ENCODE measurements around the gene TBC1D10A. TPM values are rescaled to one million over a fixed set of nuclear protein-coding genes. Genes with fewer than 3 reads are reported as not detected.

TBC1D10A gene
- total RNA-seq, 2 experiments from 2014 or later = 20.5 to 21.1 TPM

GRCh38 chr22:30320021-30320556 is 6.7 kb downstream of the TBC1D10A start:
- H3K27me3 Mint-ChIP-seq = no peaks in the 10 kb centered on the region
- peak overlapping the region; percentile 76 for H3K27ac Mint-ChIP-seq
- H3K36me3 Mint-ChIP-seq (ENCODE audit: low read depth) = peaks cover 18% of the 10 kb centered on the region
- H3K4me3 Mint-ChIP-seq = no peak overlapping the region
- no peak for TF ChIP-seq CTCF (IDR thresholded peaks at IDR 0.05)
- DNase-seq = no peak
- H3K9me3 Mint-ChIP-seq = no peaks in the 10 kb centered on the region
- intact Hi-C loops (cut with micrococcal nuclease) = no loop called here
- no peak for ATAC-seq
- POLR2A ChIA-PET = interaction anchor here (1.1 to 2.1 kb wide), 2 partner anchors 8 to 37 kb away, joined by 3 to 4 read pairs; no protein-coding TSS in a partner anchor
- peaks cover 84% of the 10 kb centered on the region for H3K4me1 Mint-ChIP-seq (ENCODE audit: low read depth)
- CTCF ChIA-PET = interaction anchor here (0.7 to 1.0 kb wide), 3 partner anchors 12 to 32 kb away, joined by 3 to 6 read pairs (median 4); no protein-coding TSS in a partner anchor

DNA sequence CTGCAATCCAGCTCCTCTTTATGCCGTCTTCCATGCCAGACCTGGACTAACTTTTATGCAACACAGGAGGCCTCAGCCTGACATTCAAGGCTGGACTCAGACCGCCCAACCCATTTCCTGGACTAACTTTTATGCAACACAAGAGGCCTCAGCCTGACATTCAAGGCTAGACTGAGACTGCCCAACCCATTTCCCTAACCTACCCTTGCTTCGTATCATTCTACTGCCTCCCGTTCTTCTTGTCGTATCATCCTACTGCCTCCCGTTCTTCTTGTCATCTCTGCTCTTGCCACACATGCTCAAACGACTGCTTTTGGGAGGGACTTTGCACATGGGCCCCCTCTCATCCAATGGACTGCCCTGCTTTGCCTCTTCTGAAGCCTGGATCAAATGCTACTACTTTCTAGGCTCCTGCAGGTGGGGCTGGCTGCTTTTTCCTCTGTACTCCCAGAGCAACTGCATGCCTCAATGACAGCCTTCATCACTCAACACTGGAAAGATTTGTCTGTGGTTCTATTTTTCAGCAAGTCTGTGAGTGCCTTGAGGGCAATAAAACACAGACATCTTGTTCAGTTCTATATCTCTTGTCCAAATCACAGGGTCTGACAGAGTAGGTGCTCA is 7.8 kb downstream of the TBC1D10A start:
- intact Hi-C loops (cut with micrococcal nuclease) = no loop called here
- TF ChIP-seq CTCF (IDR thresholded peaks at IDR 0.05) = no peak

GRCh38 chr22:30317778-30318177 is 9.0 kb downstream of the TBC1D10A start:
- Mint-ChIP-seq H3K4me1 (ENCODE audit: low read depth) (peaks cover 82% of the 10 kb centered on the region), H3K27me3 (no peaks in the 10 kb centered on the region), H3K27ac (peak overlapping the region; percentile 76), H3K4me3 (no peak overlapping the region), H3K9me3 (no peaks in the 10 kb centered on the region), H3K36me3 (ENCODE audit: low read depth) (peaks cover 21% of the 10 kb centered on the region)
- ChIA-PET CTCF (interaction anchor here (1.1 to 1.6 kb wide), 2 partner anchors 10 to 30 kb away, joined by 3 to 7 read pairs; no protein-coding TSS in a partner anchor), POLR2A (interaction anchor here (1.8 to 8.7 kb wide), 2 partner anchors 8 to 38 kb away, joined by 4 to 68 read pairs; partner anchors contain the start of genes SF3A1 and TBC1D10A)
- TF ChIP-seq CTCF (IDR thresholded peaks at IDR 0.05) = no peak
- DNase-seq (no peak), ATAC-seq (no peak)
- intact Hi-C loops (cut with micrococcal nuclease) = no loop called here

More for the DNA sequence above, 7.8 kb downstream of the TBC1D10A start:
- ChIA-PET POLR2A (interaction anchor here (1.8 to 2.1 kb wide), 2 partner anchors 9 to 37 kb away, joined by 4 read pairs; partner anchors contain the start of gene SF3A1), CTCF (interaction anchor here (1.0 kb wide), 1 partner anchor 12 kb away, joined by 3 read pairs; no protein-coding TSS in a partner anchor)
- Mint-ChIP-seq H3K9me3 (no peaks in the 10 kb centered on the region), H3K27ac (peak overlapping the region; percentile 76), H3K4me3 (no peak overlapping the region), H3K36me3 (ENCODE audit: low read depth) (peaks cover 19% of the 10 kb centered on the region), H3K27me3 (no peaks in the 10 kb centered on the region), H3K4me1 (ENCODE audit: low read depth) (peaks cover 84% of the 10 kb centered on the region)
- DNase-seq (no peak), ATAC-seq (peak; percentile 31)

DNA sequence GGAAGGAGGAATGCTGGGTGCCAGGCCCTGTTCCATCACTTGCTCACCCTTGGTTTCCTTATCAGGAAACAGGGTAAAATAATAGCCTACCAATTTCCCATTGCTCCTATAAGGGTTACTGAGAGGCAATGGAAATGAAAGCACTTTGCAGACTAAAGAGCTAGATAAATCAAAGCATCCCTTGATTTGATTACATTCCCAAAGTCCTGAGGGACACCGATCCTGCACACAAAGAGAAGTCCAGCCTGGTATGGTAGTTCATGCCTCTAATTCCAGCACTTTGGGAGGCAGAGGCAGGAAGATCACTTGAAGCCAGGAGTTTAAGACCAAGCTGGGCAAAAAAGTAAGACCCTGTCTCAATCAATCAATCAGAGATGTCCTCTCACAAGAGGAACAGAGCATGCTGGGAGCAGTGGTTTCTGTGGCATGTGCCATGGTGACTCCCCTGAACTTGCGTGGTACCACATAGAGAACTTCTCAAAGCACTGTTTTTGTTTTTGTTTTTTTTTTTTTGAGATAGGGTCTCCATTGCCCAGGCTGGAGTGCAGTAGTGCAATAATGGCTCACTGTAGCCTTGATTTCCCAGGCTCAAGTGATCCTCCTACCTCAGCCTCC is 10.7 kb downstream of the TBC1D10A start:
- H3K9me3 Mint-ChIP-seq = no peaks in the 10 kb centered on the region
- H3K27ac Mint-ChIP-seq = peak overlapping the region; percentile 80
- H3K36me3 Mint-ChIP-seq (ENCODE audit: low read depth) = peaks cover 23% of the 10 kb centered on the region
- POLR2A ChIA-PET = interaction anchor here (2.5 to 8.7 kb wide), 2 partner anchors 9 to 19 kb away, joined by 7 to 68 read pairs; partner anchors contain the start of gene TBC1D10A
- no peak for ATAC-seq
- H3K4me3 Mint-ChIP-seq = no peak overlapping the region
- peaks cover 91% of the 10 kb centered on the region for H3K4me1 Mint-ChIP-seq (ENCODE audit: low read depth)
- TF ChIP-seq CTCF (IDR thresholded peaks at IDR 0.05) = no peak
- peak; percentile 44 for DNase-seq
- H3K27me3 Mint-ChIP-seq = no peaks in the 10 kb centered on the region
- CTCF ChIA-PET = interaction anchor here (1.0 to 4.5 kb wide), 7 partner anchors 8 to 75 kb away, joined by 3 to 37 read pairs (median 7); partner anchors contain the start of genes CASTOR1 and RNF215
- intact Hi-C loops (cut with micrococcal nuclease) = no loop called here
